Lung (tissue), 12 donors: ENCODE measurements around the gene FBXO11. TPM values are rescaled to one million over a fixed set of nuclear protein-coding genes. Genes with fewer than 3 reads are reported as not detected.

Source experiments
- ATAC-seq: fragments of 200-7000 bp; cut with Tn5 transposase; one replicate; pipeline ENCODE4 v1.9.1; 2020; ENCODE audit warnings: moderate number of reproducible peaks; ENCODE audit not compliant: insufficient read depth, low FRiP score
- DNase-seq, 3 donors: peaks; one replicate each; pipeline ENCODE4 v3.0.0-alpha.2; 2013 to 2017
- H3K27ac ChIP-seq, 2 donors: one replicate each; pipeline ENCODE4 v1.5.1; 2013; ENCODE audit warnings: mild to moderate bottlenecking in 2 of 2, moderate library complexity in 2 of 2, control low read depth in 1 of 2, inconsistent platforms in 1 of 2, low read depth in 1 of 2, low read length in 1 of 2
- H3K27me3 ChIP-seq, 3 donors: one replicate each; pipeline ENCODE4 v1.5.1; 2013; ENCODE audit warnings: low read length in 2 of 3; ENCODE audit not compliant: control insufficient read depth in 3 of 3, insufficient read depth in 3 of 3
- H3K36me3 ChIP-seq, 4 donors: one replicate each; pipeline ENCODE4 v1.5.1; 2013; ENCODE audit warnings: low read length in 4 of 4, mild to moderate bottlenecking in 1 of 4, moderate library complexity in 1 of 4; ENCODE audit not compliant: control insufficient read depth in 4 of 4, insufficient read depth in 4 of 4
- H3K4me1 ChIP-seq, 5 donors: one replicate each; pipeline ENCODE4 v1.5.1; 2013; ENCODE audit warnings: low read length in 5 of 5, mild to moderate bottlenecking in 2 of 5, moderate library complexity in 1 of 5; ENCODE audit not compliant: control insufficient read depth in 5 of 5, insufficient read depth in 5 of 5
- H3K4me3 ChIP-seq: one replicate; pipeline ENCODE4 v1.5.1; 2013; ENCODE audit warnings: mild to moderate bottlenecking, control low read depth, moderate library complexity
- H3K9ac ChIP-seq, 2 donors: one replicate each; pipeline ENCODE4 v1.5.1; 2013; ENCODE audit warnings: low read length in 2 of 2, control low read depth in 1 of 2; ENCODE audit not compliant: insufficient read depth in 1 of 2
- H3K9me3 ChIP-seq, 4 donors: one replicate each; pipeline ENCODE4 v1.5.1; 2013; ENCODE audit warnings: low read length in 3 of 4, mild to moderate bottlenecking in 1 of 4, moderate library complexity in 1 of 4; ENCODE audit not compliant: control insufficient read depth in 4 of 4, insufficient read depth in 3 of 4
- whole genome bisulfite sequencing, 2 donors: extraction: QIAGEN DNeasy Blood & Tissue Kit; methylation state at CpG; one replicate each; pipeline ENCODE4 v1.1.7; 2013; 5-methylcytosine and 5-hydroxymethylcytosine counted together
- polyA plus RNA-seq, 2 donors: library from polyadenylated mRNA; stranded (reverse); fragments of 200-250 nt; gene quantifications; one replicate each; pipeline ENCODE4 v1.2.1, GENCODE V29; 2013
- total RNA-seq, 2 donors: library from RNA; depleted of rRNA in 1 of 2; stranded (reverse); fragments of >200 nt in 1 of 2; gene quantifications; one replicate each; pipeline ENCODE4 v1.2.1, GENCODE V29; 2014 to 2021
- TF ChIP-seq, protein P1 (sequence below): IDR thresholded peaks from 2 replicates; pipeline ENCODE4 v1.5.1; 2012; ENCODE audit warnings: mild to moderate bottlenecking; ENCODE audit errors: control extremely low read depth, extremely low read depth
- donor health status: control.
- donor health status: control.
- donor health status: Bipolar disorder and iron deficiency.
- donor health status: healthy.
- donor health status: DM: yes; HTN: yes; CAD: no.

Gene FBXO11
- total and polyA plus RNA-seq, 4 donors = 21.9 to 157 (median 42.8) TPM

DNA sequence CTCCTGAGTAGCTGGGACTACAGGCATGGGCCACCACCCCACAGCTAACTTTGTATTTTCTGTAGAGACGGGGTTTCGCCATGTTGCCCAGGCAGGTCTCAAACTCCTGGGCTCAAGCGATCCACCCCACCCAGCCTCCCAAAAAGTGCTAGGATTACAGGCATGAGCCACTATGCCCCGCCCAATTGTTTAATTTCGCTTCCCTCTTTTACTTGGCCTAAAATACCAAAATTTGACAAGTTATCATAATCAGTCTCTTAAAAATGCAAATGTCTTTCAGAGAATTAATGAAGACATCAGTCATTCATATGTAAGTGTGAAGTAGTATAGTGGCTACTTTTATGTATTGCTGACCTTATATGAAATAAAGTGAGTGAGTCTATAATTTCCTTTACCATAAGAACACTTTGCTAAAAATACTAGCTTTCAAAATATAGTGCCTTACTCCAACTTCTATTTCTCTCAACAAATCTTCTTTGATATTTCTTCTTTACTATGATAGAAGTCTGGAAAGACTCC is 9.8 kb downstream of the FBXO11 start:
- Histone ChIP-seq H3K9me3 (no peaks in the 10 kb centered on the region), H3K27ac (no peak overlapping the region), H3K27me3 (no peaks in the 10 kb centered on the region), H3K9ac (no peak overlapping the region), H3K4me3 (no peak overlapping the region), H3K4me1 (peaks cover 0 to 23% (median 12%) of the 10 kb centered on the region in 5 donors), H3K36me3 (no peaks in the 10 kb centered on the region)
- 83 to 84% methylated on average over 5 of the region's 5 CpGs for WGBS, 2 donors
- TF ChIP-seq, protein P1, sequence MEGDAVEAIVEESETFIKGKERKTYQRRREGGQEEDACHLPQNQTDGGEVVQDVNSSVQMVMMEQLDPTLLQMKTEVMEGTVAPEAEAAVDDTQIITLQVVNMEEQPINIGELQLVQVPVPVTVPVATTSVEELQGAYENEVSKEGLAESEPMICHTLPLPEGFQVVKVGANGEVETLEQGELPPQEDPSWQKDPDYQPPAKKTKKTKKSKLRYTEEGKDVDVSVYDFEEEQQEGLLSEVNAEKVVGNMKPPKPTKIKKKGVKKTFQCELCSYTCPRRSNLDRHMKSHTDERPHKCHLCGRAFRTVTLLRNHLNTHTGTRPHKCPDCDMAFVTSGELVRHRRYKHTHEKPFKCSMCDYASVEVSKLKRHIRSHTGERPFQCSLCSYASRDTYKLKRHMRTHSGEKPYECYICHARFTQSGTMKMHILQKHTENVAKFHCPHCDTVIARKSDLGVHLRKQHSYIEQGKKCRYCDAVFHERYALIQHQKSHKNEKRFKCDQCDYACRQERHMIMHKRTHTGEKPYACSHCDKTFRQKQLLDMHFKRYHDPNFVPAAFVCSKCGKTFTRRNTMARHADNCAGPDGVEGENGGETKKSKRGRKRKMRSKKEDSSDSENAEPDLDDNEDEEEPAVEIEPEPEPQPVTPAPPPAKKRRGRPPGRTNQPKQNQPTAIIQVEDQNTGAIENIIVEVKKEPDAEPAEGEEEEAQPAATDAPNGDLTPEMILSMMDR = no peak
- ATAC-seq (no peak), DNase-seq (no peak)

DNA sequence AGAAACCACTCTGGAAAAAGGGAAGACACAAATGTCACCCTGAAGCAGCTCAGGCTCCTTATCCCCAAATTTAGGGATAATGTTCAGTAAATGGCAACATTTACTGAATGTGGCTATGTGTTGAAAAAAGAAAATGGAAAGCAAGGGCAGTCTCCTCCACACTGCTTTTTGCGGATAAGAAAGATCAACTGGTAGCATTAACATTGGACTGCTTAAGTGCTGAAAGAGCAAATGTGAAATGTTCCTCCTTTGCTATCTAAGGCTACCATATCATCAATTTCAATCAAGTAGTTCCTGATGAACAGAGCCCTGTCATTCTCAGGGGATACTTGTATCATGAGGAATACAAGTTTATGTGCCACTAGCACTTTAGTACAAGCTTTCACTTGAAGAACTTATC is 12.5 kb downstream of the FBXO11 start:
- peak overlapping the region in 1 of 2 donors; percentile 7 for H3K9ac ChIP-seq
- H3K27ac ChIP-seq = no peak overlapping the region
- no peaks in the 10 kb centered on the region for H3K27me3 ChIP-seq
- TF ChIP-seq, protein P1 = no peak
- no peak overlapping the region for H3K4me3 ChIP-seq
- H3K9me3 ChIP-seq = no peaks in the 10 kb centered on the region
- WGBS, 2 donors = 80 to 91% methylated on average over 1 of the region's 1 CpG
- peaks cover 0 to 16% (median 6%) of the 10 kb centered on the region in 5 donors for H3K4me1 ChIP-seq
- no peak for DNase-seq
- ATAC-seq = no peak
- H3K36me3 ChIP-seq = peaks cover 0 to 2% (median under 1%) of the 10 kb centered on the region in 4 donors

DNA sequence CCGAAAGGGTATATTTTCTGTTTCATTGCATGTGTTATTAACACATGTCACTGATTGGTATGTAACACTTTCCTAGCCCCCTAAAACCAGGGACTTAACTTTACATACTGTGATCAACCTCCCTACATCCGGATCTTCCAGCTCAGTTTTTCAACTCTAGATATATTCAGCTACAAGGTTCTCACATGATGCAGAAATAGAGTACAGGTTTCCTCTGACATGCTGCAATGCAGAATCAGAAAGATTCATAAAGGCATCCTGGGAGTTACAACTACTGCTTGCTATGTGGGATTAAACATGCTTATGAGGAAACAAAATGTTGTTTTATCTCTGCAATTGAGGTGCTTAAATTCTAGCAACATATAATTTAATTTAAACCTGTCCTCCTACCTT is 14.0 kb downstream of the FBXO11 start:
- no peak for DNase-seq
- Histone ChIP-seq H3K27me3 (no peaks in the 10 kb centered on the region), H3K9ac (no peak overlapping the region), H3K36me3 (peaks cover 0 to 5% (median 3%) of the 10 kb centered on the region in 4 donors), H3K9me3 (no peaks in the 10 kb centered on the region), H3K27ac (no peak overlapping the region), H3K4me3 (no peak overlapping the region), H3K4me1 (peaks cover 0 to 16% (median 3%) of the 10 kb centered on the region in 5 donors)
- no peak for ATAC-seq
- WGBS, 2 donors = 90 to 94% methylated on average over 2 of the region's 2 CpGs
- TF ChIP-seq, protein P1 = no peak
